ENCODE measurements around the gene RNF181. TPM values are rescaled to one million over a fixed set of nuclear protein-coding genes. Genes with fewer than 3 reads are reported as not detected.

The RNF181 gene
- polyA plus RNA-seq, 1 donor (not counting 4 experiments of a cell fraction or from before 2014, with no cell fraction given), result 264 TPM

- no peak for TF ChIP-seq EZH2 (IDR thresholded peaks at IDR 0.05; ENCODE audit: low read length)
- TF ChIP-seq CTCF (optimal IDR thresholded peaks at IDR 0.05 in 1 of 3, IDR thresholded peaks at IDR 0.05 in 1 of 3, conservative IDR thresholded peaks at IDR 0.05 in 1 of 3; ENCODE audit: extremely low read depth in 1 of 3, insufficient read depth in 2 of 3, low read length in 3 of 3), result no peak
- Histone ChIP-seq H3K27ac (ENCODE audit: control insufficient read depth, insufficient read depth, low read length) (no peak overlapping the region), H3K4me1 (ENCODE audit: control insufficient read depth, extremely low read depth, insufficient read depth, low read length) (peaks cover 16% of the 10 kb centered on the region), H3K79me2 (ENCODE audit: control insufficient read depth, insufficient read depth, low read length) (peaks cover 45% of the 10 kb centered on the region), H3K9me3 (ENCODE audit: control insufficient read depth, low read depth, low read length) (no peaks in the 10 kb centered on the region), H2AFZ (ENCODE audit: control insufficient read depth, low read length) (no peak overlapping the region), H3K27me3 (ENCODE audit: control insufficient read depth, extremely low read depth, insufficient read depth, low read length) (no peaks in the 10 kb centered on the region), H3K36me3 (ENCODE audit: control insufficient read depth in 2 of 2, extremely low read depth in 1 of 2, insufficient read depth in 2 of 2, low read length in 2 of 2) (peaks cover 7 to 30% of the 10 kb centered on the region in 2 experiments), H4K20me1 (ENCODE audit: control insufficient read depth, extremely low read depth, insufficient read depth, low read length) (no peaks in the 10 kb centered on the region), H3K4me2 (ENCODE audit: control insufficient read depth, extremely low read depth, insufficient read depth, low read depth, low read length) (no peak overlapping the region), H3K4me3 (ENCODE audit: control insufficient read depth in 2 of 3, extremely low read depth in 1 of 3, insufficient read depth in 2 of 3, low read depth in 1 of 3, low read length in 3 of 3) (no peak overlapping the region), H3K9me1 (ENCODE audit: control insufficient read depth, extremely low read depth, insufficient read depth, low read length) (no peaks in the 10 kb centered on the region), H3K9ac (ENCODE audit: control insufficient read depth, extremely low read depth, insufficient read depth, low read length) (no peak overlapping the region)
- DNase-seq (ENCODE audit: low read depth, low spot score), result no peak
- dilution Hi-C loops (cut with MboI; ENCODE audit: extremely low pct_ligation_motif_present, low sequenced_read_pairs), result no loop called here
- FAIRE-seq, result no peak
Measured at GRCh38 chr2:85619617-85620016, 24.1 kb downstream of the RNF181 start.

DNA sequence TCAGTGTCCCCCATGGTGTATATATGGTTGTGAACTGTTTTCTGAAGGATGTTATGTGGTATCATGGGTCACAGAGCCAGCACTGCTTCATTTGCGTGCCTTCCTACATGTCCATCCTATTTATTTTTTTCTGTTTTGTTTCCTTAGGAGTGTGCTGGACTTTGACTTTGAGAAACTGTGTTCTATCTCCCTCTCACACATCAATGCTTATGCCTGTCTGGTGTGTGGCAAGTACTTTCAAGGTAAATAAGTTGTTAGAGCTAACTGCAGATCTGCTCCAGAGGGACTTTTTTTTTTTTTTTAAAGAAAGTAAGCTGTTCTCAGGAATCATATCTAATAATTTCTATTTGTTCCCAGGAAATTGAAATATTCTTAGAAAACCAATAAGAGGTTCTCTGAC, 25.8 kb downstream of the RNF181 start:
- Histone ChIP-seq H3K27me3 (ENCODE audit: control insufficient read depth, extremely low read depth, insufficient read depth, low read length) (no peaks in the 10 kb centered on the region), H3K9me3 (ENCODE audit: control insufficient read depth, low read depth, low read length) (no peaks in the 10 kb centered on the region), H2AFZ (ENCODE audit: control insufficient read depth, low read length) (no peak overlapping the region), H3K9me1 (ENCODE audit: control insufficient read depth, extremely low read depth, insufficient read depth, low read length) (no peaks in the 10 kb centered on the region), H3K4me2 (ENCODE audit: control insufficient read depth, extremely low read depth, insufficient read depth, low read depth, low read length) (no peak overlapping the region), H3K36me3 (ENCODE audit: control insufficient read depth in 2 of 2, extremely low read depth in 1 of 2, insufficient read depth in 2 of 2, low read length in 2 of 2) (peaks cover 14 to 42% of the 10 kb centered on the region in 2 experiments), H3K79me2 (ENCODE audit: control insufficient read depth, insufficient read depth, low read length) (peaks cover 42% of the 10 kb centered on the region), H4K20me1 (ENCODE audit: control insufficient read depth, extremely low read depth, insufficient read depth, low read length) (no peaks in the 10 kb centered on the region), H3K27ac (ENCODE audit: control insufficient read depth, insufficient read depth, low read length) (no peak overlapping the region), H3K4me1 (ENCODE audit: control insufficient read depth, extremely low read depth, insufficient read depth, low read length) (peaks cover 16% of the 10 kb centered on the region), H3K9ac (ENCODE audit: control insufficient read depth, extremely low read depth, insufficient read depth, low read length) (no peak overlapping the region), H3K4me3 (ENCODE audit: control insufficient read depth in 2 of 3, extremely low read depth in 1 of 3, insufficient read depth in 2 of 3, low read depth in 1 of 3, low read length in 3 of 3) (no peak overlapping the region)
- dilution Hi-C loops (cut with MboI; ENCODE audit: extremely low pct_ligation_motif_present, low sequenced_read_pairs), result no loop called here
- TF ChIP-seq EZH2 (IDR thresholded peaks at IDR 0.05; ENCODE audit: low read length) (no peak), CTCF (optimal IDR thresholded peaks at IDR 0.05 in 1 of 3, IDR thresholded peaks at IDR 0.05 in 1 of 3, conservative IDR thresholded peaks at IDR 0.05 in 1 of 3; ENCODE audit: extremely low read depth in 1 of 3, insufficient read depth in 2 of 3, low read length in 3 of 3) (no peak)
- no peak for FAIRE-seq
- DNase-seq (ENCODE audit: low read depth, low spot score), result no peak
